Loucy (cell line): Measurements from ENCODE around the gene CRYBA4.

Source experiments
- H2AFZ ChIP-seq: fragments of 200-600 bp; sonication (generic); 2 replicates; pipeline ENCODE4 v1.6.0; 2016; ENCODE audit warnings: antibody characterized with exemption, mild to moderate bottlenecking, low read length, moderate library complexity
- H3F3A ChIP-seq: fragments of 200-600 bp; 2 replicates; pipeline ENCODE4 v1.6.0; 2016; ENCODE audit warnings: antibody characterized with exemption, low read depth, mild to moderate bottlenecking
- H3K27me3 ChIP-seq: fragments of 200-600 bp; sonication (generic); 2 replicates; pipeline ENCODE4 v1.6.1; 2014; ENCODE audit warnings: low read length, mild to moderate bottlenecking; ENCODE audit not compliant: insufficient read depth, poor library complexity, severe bottlenecking
- H3K36me3 ChIP-seq: fragments of 200-600 bp; sonication (generic); 2 replicates; pipeline ENCODE4 v1.6.1; 2016; ENCODE audit warnings: low read length; ENCODE audit not compliant: insufficient read depth
- H3K4me1 ChIP-seq: fragments of 200-600 bp; sonication (generic); 2 replicates; pipeline ENCODE4 v1.5.1; 2014; ENCODE audit warnings: low read length, mild to moderate bottlenecking; ENCODE audit not compliant: insufficient read depth, poor library complexity, severe bottlenecking
- H3K4me2 ChIP-seq: fragments of 200-600 bp; sonication (generic); 2 replicates; pipeline ENCODE4 v1.6.0; 2014; ENCODE audit warnings: antibody characterized with exemption, low read length, low read depth, mild to moderate bottlenecking; ENCODE audit not compliant: poor library complexity, severe bottlenecking
- H3K4me3 ChIP-seq: fragments of 200-600 bp; sonication (generic); 2 replicates; pipeline ENCODE4 v1.5.1; 2014; ENCODE audit warnings: low read length, mild to moderate bottlenecking, mixed read lengths; ENCODE audit not compliant: poor library complexity, severe bottlenecking
- H3K79me2 ChIP-seq: fragments of 200-600 bp; sonication (generic); 2 replicates; pipeline ENCODE4 v1.6.1; 2014; ENCODE audit warnings: low read length; ENCODE audit not compliant: insufficient read depth
- H3K9ac ChIP-seq: fragments of 200-600 bp; sonication (generic); 2 replicates; pipeline ENCODE4 v1.6.0; 2014; ENCODE audit warnings: mild to moderate bottlenecking, low read depth, low read length, moderate library complexity; ENCODE audit not compliant: poor library complexity, severe bottlenecking
- H3K9me2 ChIP-seq: fragments of 200-600 bp; sonication (generic); replicated peaks from 2 replicates; pipeline ENCODE4 v1.6.1; 2016; ENCODE audit warnings: low read depth, low read length, mixed read lengths
- H3K9me3 ChIP-seq: fragments of 200-600 bp; sonication (generic); 2 replicates; pipeline ENCODE4 v1.6.1; 2014; ENCODE audit warnings: mild to moderate bottlenecking, antibody characterized with exemption, low read length, low read depth; ENCODE audit not compliant: insufficient read depth
- H4K20me1 ChIP-seq: fragments of 200-600 bp; sonication (generic); 2 replicates; pipeline ENCODE4 v1.6.0; 2014; ENCODE audit warnings: antibody characterized with exemption, low read length, mild to moderate bottlenecking; ENCODE audit not compliant: insufficient read depth, poor library complexity, severe bottlenecking
- CTCF ChIP-seq: fragments of 200-600 bp; sonication (generic); conservative IDR thresholded peaks from 2 replicates; pipeline ENCODE4 v1.5.1; 2014; ENCODE audit warnings: mild to moderate bottlenecking, antibody characterized with exemption, low read length
- EZH2phosphoT487 ChIP-seq: fragments of 200-600 bp; IDR thresholded peaks from 2 replicates; pipeline ENCODE4 v1.6.1; 2018; ENCODE audit warnings: antibody characterized with exemption, mild to moderate bottlenecking, moderate library complexity, borderline replicate concordance

CRYBA4 gene

GRCh38 chr22:26580240-26580962 is 41.4 kb upstream of the CRYBA4 start:
- no peaks in the 10 kb centered on the region for H3K9me3 ChIP-seq
- H2AFZ ChIP-seq = no peak overlapping the region
- H3F3A ChIP-seq = no peaks in the 10 kb centered on the region
- no peaks in the 10 kb centered on the region for H4K20me1 ChIP-seq
- H3K9me2 ChIP-seq = no peaks in the 10 kb centered on the region
- H3K4me1 ChIP-seq = peaks cover 25% of the 10 kb centered on the region
- H3K27me3 ChIP-seq = no peaks in the 10 kb centered on the region
- H3K4me3 ChIP-seq = peak overlapping the region; percentile 69
- H3K4me2 ChIP-seq = peak overlapping the region; percentile 75
- TF ChIP-seq CTCF (no peak), EZH2phosphoT487 (no peak)
- H3K36me3 ChIP-seq = no peaks in the 10 kb centered on the region
- H3K9ac ChIP-seq = peak overlapping the region; percentile 67
- peaks cover 38% of the 10 kb centered on the region for H3K79me2 ChIP-seq

- peaks cover 38% of the 10 kb centered on the region for H3K79me2 ChIP-seq
- H3K4me1 ChIP-seq = peaks cover 25% of the 10 kb centered on the region
- no peak for TF ChIP-seq EZH2phosphoT487
- TF ChIP-seq CTCF = no peak
- no peaks in the 10 kb centered on the region for H3K36me3 ChIP-seq
- H3K4me2 ChIP-seq = no peak overlapping the region
- H3K27me3 ChIP-seq = no peaks in the 10 kb centered on the region
- no peak overlapping the region for H3K4me3 ChIP-seq
- H3K9me2 ChIP-seq = no peaks in the 10 kb centered on the region
- no peak overlapping the region for H2AFZ ChIP-seq
- H3K9ac ChIP-seq = no peak overlapping the region
- H4K20me1 ChIP-seq = no peaks in the 10 kb centered on the region
- no peaks in the 10 kb centered on the region for H3K9me3 ChIP-seq
- H3F3A ChIP-seq = no peaks in the 10 kb centered on the region
These were observed 40.7 kb upstream of the CRYBA4 start for GRCh38 chr22:26581026-26581425.

- H3K79me2 ChIP-seq = peaks cover 34% of the 10 kb centered on the region
- H3K9me2 ChIP-seq = no peaks in the 10 kb centered on the region
- H3K4me1 ChIP-seq = peaks cover 29% of the 10 kb centered on the region
- no peak overlapping the region for H3K4me3 ChIP-seq
- no peaks in the 10 kb centered on the region for H3F3A ChIP-seq
- H3K36me3 ChIP-seq = no peaks in the 10 kb centered on the region
- no peak overlapping the region for H3K4me2 ChIP-seq
- no peak overlapping the region for H3K9ac ChIP-seq
- peaks cover 2% of the 10 kb centered on the region for H4K20me1 ChIP-seq
- no peak overlapping the region for H2AFZ ChIP-seq
- H3K9me3 ChIP-seq = no peaks in the 10 kb centered on the region
- H3K27me3 ChIP-seq = no peaks in the 10 kb centered on the region
- no peak for TF ChIP-seq CTCF
These were observed 40.1 kb upstream of the CRYBA4 start for GRCh38 chr22:26581633-26582168.
